Fibroblast of gingiva (primary cell): ENCODE data around the gene CLDN2.

Experiments used
- DNase-seq: peaks from one replicate; pipeline ENCODE4 v3.0.0-alpha.2; 2011; ENCODE audit warnings: low read depth

Gene CLDN2

GRCh38 chrX:106921637-106922036 lies 1.4 kb downstream of the CLDN2 start:
- DNase-seq = no peak

DNA sequence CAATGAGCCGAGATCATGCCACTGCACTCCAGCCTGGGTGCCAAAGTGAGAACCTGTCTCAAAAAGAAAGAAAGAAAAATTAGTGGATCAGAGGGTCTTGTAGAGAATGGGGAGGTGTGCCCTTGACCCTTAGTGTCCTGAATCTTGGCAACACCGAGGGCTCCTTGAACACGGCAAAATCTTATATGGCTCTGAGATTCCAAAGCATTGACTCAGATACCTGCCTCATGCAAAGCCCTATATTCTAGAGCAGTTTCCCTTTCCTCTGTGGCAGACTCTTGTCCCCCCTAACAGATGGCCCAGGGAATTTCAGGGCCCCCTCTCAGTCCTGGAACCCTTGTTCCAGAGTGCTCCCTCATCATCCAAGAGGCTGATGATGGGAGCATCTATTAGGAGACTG lies 6.8 kb downstream of the CLDN2 start:
- DNase-seq = no peak

- no peak for DNase-seq
Measured at GRCh38 chrX:106927700-106928099, 7.5 kb downstream of the CLDN2 start.

DNA sequence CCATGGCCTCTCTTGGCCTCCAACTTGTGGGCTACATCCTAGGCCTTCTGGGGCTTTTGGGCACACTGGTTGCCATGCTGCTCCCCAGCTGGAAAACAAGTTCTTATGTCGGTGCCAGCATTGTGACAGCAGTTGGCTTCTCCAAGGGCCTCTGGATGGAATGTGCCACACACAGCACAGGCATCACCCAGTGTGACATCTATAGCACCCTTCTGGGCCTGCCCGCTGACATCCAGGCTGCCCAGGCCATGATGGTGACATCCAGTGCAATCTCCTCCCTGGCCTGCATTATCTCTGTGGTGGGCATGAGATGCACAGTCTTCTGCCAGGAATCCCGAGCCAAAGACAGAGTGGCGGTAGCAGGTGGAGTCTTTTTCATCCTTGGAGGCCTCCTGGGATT lies 8.0 kb downstream of the CLDN2 start:
- DNase-seq = no peak

GRCh38 chrX:106931831-106932491 lies 11.8 kb downstream of the CLDN2 start:
- no peak for DNase-seq

DNA sequence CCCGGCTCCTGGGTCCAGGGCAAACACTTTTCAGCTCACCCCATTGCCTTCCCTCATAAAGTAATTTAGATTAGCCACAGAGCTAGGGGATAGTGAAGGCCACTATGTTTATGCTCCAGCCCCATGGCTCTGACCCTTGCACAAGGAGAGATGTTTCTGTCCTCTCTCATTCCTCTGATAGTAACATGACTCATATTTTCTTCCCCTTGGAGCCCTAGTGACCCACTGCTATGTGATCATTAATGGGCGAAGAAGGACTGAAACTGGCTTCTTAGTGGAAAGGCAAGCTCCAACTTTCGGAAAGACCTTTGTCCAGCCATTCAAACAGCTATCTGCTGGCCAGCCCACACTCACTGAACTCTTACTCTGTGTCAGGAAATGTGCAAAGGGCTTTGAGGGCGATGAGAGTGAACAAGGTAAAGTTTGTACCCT lies 12.3 kb downstream of the CLDN2 start:
- peak; percentile 2 for DNase-seq

DNA sequence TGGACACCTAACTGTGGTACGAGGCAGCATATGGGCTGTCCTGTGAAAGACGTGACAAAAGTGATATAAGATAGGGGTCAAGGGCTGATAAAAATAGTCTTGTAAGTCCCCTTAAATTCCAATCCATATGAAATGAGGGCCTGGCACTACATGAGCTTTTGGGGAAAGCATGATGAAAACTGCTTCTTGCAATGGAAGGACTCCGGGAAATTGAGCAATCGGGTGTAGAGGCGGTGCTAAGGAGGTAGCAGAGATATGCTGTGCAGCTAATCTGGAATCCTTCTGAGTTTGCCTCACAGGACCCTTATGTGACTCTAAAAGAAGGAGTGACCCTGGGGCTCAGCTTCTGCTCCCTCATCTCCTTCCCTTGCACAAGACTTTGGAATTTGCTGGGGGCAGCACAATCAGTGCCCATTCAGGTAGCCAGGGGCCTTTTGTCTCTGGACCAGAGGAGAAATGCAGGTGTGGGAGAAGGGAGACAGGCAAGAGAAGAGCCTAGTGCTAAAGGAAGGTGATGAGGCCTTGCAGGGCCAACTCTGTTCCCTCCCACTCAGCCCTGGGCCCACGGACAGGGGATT lies 12.8 kb downstream of the CLDN2 start:
- DNase-seq = peak; percentile 24

DNA sequence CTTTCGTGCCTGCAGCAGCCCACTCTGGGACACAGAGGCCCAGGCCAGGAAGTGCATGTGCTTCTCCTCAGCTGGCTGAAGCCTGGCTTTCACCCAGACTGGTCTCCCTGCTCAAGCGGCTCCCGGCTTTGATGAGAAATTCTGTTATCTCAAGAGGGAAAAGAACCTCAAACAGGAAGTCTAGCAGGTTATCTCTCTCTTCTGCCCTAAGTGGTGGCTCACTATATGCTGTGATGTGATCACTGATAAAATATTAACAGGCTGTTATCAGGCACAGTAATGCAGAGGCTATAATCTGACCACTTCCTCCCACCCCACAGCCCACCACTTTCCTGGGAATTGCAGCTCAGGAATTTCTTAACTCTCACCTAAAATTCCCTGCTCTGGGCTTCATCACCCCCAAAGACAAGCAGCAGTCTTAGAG lies 13.3 kb downstream of the CLDN2 start:
- no peak for DNase-seq

DNA sequence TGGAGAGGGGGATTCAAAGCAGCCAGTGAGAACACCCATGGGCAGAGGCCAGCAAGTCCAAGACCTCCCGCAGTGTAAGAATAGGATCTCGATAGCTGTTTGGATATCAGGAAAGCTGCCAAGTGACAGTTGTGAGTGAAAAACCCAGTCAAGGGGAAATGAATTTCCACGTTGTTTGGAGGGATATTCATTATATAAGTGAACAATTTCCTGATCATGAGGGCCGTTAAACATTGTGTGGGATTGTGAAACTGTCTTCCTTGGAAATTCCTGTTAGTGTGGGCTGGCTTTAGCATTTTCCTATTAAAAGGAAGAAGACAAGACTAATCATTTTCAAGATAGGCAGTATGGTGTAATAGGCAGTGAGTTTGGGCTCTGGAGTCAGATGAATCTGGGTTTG lies 15.0 kb downstream of the CLDN2 start:
- no peak for DNase-seq

DNA sequence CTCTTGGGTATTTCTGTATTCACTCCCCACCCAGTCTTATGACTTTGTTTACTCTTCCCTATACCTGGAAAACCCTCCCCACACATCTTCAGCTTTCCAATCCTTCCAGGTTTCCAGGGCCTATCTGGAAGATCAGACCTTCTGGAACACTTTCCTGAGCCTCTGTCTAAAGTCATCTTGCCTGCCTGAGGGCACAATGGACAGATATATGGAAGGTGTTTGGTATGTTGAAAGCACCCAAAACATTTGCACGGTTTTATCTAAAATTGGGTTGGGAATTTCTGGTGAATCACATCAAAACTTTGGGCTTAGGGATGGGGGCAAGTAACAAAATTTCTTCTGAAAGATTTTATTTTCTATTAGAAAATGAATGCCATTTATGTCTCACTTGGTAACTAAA lies 16.0 kb downstream of the CLDN2 start:
- no peak for DNase-seq

GRCh38 chrX:106939566-106939965 lies 19.4 kb downstream of the CLDN2 start:
- no peak for DNase-seq

DNA sequence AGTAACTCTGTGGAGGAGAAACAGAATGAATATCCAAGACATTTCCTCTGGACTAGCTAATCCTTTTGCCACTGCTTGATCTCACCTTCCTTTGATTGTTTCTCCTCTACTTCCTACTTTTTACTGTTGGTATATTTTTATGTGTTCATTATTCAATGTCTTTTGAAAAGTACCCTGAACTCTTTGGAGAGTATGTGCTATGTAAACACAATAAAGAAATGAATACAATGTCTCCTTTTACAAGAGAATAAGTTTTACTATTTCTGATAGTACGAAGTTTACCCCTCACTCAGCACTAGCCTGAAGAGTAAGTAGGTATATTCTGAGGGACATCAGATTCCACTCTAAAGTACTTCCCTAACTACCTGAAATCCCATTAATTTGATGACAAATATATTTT lies 19.9 kb downstream of the CLDN2 start:
- no peak for DNase-seq

- no peak for DNase-seq
Measured at GRCh38 chrX:106946464-106946863, 26.3 kb downstream of the CLDN2 start.

DNA sequence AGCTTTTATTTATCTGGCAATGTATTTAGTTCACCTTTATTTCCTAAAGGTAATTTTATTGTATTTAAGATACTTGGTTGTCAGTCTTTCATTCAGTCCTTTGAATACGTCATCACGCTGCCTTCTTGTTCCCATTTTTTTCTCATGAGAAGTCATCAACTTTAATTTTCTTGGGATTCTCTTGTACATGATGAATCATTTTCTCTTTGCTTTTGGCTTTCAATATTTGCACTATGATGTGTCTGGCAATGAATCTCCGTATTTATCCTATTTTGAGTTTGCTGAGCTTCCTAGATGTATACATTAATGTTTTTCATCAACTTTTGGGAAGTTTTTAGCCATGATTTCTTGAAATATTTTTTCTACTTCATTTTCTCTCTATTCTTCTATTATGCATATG lies 28.4 kb downstream of the CLDN2 start:
- no peak for DNase-seq

DNA sequence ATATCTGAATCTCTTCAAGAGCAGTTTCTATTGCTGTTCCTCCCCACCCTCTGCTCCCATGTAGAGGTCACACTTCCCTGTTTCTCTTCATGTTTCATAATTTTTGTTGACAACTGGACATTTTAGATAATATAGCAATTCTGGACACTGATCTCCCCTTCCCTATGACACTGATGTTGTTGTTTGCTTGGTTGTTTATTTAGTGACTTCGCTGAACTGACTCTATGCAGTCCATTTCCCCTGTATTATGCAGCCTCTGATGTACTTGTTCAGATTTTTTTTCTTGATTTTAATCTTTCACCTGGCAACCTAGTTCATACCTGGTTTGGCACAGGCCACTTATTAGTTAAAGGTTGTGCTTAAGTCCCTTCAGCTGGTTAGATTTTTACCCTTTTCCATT lies 29.2 kb downstream of the CLDN2 start:
- no peak for DNase-seq

- DNase-seq = no peak
Measured at GRCh38 chrX:106950381-106950780, 30.2 kb downstream of the CLDN2 start.

DNA sequence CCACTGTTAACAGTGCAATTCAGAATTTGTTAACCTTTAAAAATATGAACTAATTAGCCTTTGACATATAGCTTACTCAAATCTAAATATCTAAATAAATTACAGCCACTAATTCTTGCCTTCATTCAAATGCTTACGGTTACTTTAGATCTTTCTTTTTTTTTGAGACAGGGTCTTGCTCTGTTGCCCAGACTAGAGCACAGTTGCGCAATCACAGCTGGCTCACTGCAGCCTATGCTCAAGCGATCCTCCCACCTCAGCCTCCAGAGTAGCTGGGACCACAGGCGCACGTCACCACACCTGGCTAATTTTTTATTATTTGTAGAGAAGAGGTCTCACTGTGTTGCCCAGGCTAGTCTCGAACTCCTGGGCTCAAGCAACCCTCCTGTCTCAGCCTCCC lies 31.0 kb downstream of the CLDN2 start:
- DNase-seq = no peak

GRCh38 chrX:106952089-106952488 lies 31.9 kb downstream of the CLDN2 start:
- DNase-seq = no peak

GRCh38 chrX:106952538-106952937 lies 32.3 kb downstream of the CLDN2 start:
- no peak for DNase-seq

DNA sequence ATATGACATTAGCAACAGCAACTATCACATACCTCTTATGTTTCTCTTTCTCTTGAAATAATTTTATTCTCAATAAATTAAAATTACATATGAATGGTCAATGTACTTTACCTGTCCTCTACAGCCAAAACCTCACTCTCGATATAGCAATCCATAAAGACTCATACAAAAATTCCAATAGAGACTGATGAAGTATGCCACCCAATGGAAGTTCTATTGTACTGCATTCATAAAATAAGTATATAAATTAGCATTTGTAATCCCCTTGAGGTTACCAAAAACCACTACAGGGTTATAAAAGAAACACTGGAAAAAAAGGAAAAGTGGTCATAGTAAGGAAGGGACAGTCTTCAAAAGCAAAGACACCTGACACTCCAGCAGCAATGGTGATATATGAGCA lies 32.8 kb downstream of the CLDN2 start:
- DNase-seq = no peak

- DNase-seq = no peak
Measured at GRCh38 chrX:106954041-106954440, 33.8 kb downstream of the CLDN2 start.

DNA sequence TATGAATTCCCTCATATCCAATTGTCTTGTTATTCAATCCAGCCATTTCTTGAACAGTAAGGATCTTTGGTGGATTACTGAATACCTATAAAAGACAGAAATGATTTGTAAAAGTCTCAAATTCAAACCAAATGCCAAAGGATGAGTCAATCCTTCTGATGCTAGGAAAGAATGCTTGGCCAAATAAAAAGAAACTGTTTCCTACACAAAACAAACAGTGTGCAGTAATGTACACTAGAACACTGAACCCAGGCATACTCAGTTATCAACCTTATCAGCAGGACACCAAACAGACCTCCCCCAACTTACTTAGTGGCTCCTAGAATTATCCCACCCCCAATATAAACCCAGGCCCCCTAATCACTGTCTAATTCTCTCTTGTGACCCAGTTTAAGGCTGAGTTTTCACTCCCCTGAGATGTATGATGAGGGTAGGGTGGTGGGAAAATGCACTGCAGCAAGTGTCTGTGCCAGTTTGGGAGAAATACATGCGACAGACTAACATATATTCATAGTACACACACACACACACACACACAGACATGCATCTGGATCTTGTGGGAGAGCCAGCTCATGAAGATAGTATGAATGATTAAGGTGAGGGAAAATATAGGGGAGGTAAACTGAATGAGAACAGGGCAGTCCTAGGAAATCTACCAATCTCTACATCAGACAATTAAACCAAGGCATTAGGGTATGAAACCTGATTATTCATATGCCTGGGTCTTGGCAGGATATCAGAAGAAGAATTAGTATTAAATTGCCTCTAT lies 35.0 kb downstream of the CLDN2 start:
- peak; percentile 23 for DNase-seq

DNA sequence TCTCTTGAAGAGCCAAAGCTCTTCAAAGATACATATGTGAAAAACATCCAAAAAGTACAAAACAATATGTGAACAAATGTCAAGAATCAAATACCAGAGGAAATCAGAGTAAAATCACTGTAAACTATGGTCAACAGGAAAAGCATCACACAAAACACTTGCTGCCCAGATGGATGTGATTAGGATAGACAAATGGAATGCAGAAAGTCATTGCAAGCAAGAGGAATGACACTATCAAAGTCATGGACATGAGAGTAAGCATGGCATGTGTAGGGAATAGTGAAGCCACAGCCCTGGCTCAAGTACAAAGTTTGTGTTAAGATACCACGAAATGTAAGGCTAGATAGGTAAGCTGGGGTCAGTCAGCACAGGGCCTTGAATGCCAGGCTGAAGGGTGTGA lies 37.7 kb downstream of the CLDN2 start:
- DNase-seq = no peak
